Measurements from ENCODE around the gene ADK.
"Not testable (repeated sequence)": the region's sequence is repeated elsewhere in the genome, so short reads cannot be mapped to it uniquely, and the experiment has no call there.

ADK gene

GRCh38 chr10:74150990-74151878, at the start of gene ADK:
Gene ADK (plus strand): TSS chr10:74151221. CDS start chr10:74151279, 58 bp downstream.
- DNase-seq (ENCODE audit: low read depth in 2 of 2) = peak; percentile 100

DNA sequence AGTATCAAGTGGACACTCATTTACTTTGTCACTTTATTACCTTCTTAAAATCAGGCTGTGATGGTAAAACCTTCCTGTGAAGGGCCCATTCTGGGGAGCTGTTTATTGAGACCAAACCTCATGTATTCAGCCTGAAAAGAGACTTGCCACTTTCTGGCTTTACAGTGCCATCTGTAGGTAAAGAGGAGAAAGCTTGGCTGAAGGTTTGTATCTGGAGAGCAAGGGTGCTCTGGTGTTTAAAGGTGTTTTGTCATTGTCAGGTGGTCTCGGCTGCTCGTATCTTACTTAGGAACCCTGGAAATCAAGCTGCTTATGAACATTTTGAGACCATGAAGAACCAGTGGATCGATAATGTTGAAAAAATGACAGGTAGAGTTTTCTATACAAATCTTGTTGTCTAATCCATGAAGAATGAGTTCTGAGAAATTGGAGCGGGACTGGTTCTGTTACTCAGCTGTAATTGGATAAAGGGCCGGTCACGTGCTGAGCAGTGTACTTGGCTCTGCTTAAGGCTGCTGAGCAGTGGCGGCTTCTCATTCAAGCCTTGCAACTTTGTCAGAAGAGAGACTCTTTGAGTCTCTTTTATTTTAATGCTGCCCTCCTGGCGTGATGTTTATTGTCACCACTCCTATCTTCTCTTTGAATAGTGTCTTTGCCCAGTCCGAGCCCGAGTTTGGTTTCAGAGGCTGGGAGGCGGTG, 47.3 kb upstream of the ADK start:
- no peak for DNase-seq (ENCODE audit: low read depth in 2 of 2)

DNA sequence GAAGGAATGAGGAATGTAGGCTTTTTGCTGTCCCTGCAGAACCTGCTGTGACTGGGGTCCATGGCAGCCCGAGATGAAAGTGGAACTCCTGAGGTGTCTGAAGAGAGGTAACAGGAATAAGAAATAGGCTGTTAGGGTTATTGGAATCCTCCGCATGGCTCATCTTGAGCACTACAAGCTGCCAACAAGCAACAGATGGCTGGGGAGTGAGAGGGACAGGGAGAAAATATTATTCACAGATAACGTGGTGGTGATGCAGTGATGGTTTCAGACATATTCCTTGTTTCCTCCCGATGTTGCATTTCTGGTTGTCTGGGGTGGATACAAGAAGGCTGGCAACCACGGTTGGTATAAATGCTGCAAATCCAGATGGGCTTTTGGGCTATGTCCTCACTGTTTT, 46.5 kb upstream of the ADK start:
- DNase-seq (ENCODE audit: low read depth in 2 of 2) = no peak

DNA sequence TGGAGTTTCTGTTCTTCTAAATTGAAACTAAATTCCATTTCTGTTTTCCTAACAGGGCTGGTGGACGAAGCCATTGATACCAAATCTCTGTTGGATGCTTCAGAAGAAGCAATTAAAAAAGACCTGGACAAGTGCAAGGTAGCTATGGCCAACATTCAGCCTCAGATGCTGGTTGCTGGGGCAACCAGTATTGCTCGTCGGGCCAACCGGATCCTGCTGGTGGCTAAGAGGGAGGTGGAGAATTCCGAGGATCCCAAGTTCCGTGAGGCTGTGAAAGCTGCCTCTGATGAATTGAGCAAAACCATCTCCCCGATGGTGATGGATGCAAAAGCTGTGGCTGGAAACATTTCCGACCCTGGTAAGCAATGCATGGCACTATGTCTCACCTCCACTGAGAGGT, 46.0 kb upstream of the ADK start:
- DNase-seq (ENCODE audit: low read depth in 2 of 2) = no peak

DNA sequence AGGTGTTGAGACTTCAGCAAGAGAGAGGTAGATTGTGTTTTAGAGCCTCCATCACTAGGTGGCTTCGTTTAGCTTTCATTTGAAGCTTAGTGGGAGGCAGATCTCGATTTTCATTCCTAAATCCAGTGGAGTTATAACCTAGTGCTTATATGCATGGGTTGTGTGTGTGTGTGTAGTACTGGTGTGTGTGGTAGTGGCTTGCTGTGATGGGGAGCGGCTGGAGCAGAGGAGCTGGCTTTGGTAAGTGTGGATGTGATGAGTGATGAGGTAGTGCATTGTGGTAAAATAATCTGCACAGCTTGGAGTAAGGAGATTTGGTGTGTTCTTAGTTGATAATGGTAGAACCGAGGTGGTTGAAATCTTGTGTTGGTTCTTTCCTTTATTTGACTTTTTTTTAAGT, 43.6 kb upstream of the ADK start:
- DNase-seq (ENCODE audit: low read depth in 2 of 2) = no peak

GRCh38 chr10:74109452-74109851, 41.6 kb upstream of the ADK start:
- DNase-seq (ENCODE audit: low read depth in 2 of 2) = no peak

GRCh38 chr10:74110120-74110519, 40.9 kb upstream of the ADK start:
- no peak for DNase-seq (ENCODE audit: low read depth in 2 of 2)

DNA sequence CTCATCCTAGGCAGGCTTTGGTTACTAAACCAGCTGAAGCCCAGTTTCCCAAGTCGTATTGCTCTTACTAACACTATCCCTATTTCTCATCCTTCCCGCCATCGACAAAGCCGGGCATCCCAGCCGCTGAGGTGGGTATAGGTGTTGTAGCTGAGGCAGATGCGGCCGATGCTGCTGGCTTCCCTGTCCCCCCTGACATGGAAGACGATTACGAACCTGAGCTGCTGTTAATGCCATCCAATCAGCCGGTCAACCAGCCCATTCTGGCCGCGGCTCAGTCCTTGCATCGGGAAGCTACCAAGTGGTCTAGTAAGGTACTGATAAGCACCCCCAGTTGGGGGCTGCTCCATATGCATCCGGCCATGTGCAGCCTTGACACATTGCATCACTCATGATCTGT, 39.2 kb upstream of the ADK start:
- no peak for DNase-seq (ENCODE audit: low read depth in 2 of 2)

- no peak for DNase-seq (ENCODE audit: low read depth in 2 of 2)
These were observed 37.5 kb upstream of the ADK start for GRCh38 chr10:74113546-74113945.

- no peak for DNase-seq (ENCODE audit: low read depth in 2 of 2)
These were observed 37.0 kb upstream of the ADK start for GRCh38 chr10:74114041-74114448.

GRCh38 chr10:74117738-74118137, 33.3 kb upstream of the ADK start:
- no peak for DNase-seq (ENCODE audit: low read depth in 2 of 2)

- no peak for DNase-seq (ENCODE audit: low read depth in 2 of 2)
These were observed 32.2 kb upstream of the ADK start for GRCh38 chr10:74118804-74119203.

DNA sequence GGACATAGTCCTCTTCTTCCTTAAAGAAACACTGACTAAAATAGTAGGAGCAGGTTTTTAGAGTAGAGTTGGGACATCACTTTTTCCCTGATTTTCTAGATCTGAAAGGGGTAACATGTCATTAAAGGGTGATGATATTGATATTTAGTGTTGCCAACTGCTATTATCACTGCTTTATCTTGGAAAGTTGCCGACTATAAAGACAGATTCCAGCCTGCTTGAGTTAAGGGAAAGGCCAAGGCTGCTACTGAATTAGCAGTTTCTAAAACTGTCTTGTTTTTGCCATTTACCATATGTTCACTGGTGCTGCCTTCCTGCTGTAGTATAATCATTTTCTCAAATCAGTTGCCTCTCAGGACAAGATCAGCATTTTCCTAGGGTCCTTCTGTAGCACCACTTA, 30.1 kb upstream of the ADK start:
- DNase-seq (ENCODE audit: low read depth in 2 of 2) = no peak

DNA sequence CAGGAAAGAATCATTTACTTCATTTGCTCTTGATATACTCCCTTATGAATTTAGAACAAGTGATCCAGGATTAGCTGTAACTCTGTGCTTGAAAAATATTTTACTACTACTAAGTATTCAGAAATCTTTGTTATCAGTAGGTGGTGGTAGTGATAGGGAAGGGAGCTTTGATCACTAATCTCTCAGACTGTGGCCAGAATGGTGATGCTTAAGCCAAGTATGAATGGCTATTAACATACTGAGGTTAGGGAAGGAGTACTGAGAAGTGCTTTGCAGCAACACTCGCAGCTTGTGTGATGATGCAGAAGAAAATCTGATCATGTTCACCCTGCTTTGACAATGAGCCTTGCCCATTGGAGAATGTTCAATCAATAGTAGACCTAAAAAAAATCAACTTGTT, 29.7 kb upstream of the ADK start:
- no peak for DNase-seq (ENCODE audit: low read depth in 2 of 2)

DNA sequence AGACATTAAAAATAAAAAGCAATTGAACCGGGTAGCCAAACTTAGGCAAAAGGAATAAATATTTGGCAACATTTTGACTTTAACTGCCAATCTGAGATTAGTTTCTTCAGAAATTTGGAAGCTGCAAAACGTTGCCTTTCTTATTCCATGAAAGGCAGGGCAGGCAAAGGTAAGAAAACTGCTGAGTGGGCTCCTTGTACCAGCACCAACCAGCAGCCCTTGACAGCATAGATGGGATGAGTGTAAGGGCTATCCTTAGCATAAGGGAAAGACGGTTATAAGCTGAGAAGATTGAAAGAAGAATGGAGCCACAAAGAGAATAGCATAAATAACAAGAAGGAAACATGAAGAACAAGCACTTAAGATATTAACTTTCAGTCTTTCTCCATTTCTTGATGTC, 29.0 kb upstream of the ADK start:
- DNase-seq (ENCODE audit: low read depth in 2 of 2) = no peak

DNA sequence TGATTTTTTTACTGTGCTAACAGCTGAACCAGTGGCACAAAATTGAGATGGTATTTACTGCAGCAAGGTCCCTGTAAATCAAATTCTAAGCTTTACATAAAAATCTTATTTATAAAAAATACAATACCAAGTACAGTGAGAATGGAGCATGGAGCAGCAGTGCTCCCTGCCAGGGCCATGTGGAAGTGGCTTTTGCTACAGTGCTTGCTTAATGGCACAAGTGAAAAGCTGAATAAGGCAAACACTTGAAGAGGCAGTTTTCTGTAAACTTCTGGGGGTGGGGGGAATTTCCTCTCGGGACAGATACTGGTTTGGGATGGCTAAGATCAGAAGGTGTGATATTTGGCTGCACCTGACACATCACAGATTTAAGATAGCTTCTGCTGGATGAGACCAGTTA, 27.9 kb upstream of the ADK start:
- DNase-seq (ENCODE audit: low read depth in 2 of 2) = no peak

DNA sequence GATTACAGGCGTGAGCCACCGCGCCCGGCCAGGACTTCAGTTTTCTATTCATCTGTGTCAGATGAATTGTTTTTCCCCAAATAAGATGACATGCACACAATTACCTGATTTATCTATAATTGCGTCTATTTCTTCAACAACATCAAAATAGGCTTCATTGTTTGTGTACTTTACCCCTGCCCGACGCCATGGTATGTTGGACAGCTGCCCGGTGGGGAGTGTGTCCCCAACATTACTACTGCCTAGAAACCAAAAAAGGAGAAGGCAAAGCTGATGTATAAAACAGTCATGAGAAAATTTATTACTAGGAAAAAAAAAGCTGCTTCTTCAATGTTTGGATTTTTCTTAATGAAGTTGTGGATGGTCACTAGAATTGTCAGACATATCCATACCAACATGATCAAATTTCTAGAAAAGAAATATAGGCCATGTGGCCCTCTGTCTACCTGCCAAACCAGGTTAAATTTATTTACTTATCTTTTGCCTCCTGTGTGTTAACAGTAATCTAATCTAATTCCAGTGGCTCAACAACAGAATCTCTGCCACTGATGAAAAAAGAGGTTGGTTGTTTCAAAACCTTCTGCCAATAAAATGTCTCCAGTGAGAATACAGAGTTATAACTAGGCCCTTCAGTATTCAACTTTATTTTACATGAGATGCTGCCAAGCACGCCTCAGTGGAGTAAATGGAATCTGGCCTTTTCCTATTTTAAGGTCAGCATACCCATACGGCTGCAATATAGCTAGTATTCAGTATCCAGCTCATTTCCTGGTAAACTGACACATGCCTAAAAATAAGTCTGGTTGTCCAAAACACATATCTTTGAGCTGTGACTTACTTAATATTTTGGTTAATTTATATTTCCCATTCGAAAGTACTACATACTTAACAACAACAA, 16.8 kb upstream of the ADK start:
- no peak for DNase-seq (ENCODE audit: low read depth in 2 of 2)

DNA sequence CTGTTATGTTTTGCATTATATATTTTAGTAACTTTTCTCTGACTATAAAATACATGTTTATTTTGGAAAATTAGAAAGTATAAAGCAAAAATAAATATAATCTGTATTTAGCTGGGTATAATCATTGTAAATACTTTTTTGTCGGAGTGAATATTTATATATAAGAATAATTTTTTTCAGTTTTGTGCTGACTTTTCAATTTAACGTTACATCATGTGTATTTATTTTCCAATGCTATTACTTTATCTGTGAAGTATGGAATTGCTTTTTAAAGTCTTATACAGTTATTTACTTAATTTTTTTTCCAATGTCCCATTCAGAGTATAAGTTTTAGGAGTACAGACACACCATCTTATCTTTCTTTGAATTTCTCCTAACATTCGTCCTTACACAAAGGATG, 15.6 kb upstream of the ADK start:
- DNase-seq (ENCODE audit: low read depth in 2 of 2) = no peak

DNA sequence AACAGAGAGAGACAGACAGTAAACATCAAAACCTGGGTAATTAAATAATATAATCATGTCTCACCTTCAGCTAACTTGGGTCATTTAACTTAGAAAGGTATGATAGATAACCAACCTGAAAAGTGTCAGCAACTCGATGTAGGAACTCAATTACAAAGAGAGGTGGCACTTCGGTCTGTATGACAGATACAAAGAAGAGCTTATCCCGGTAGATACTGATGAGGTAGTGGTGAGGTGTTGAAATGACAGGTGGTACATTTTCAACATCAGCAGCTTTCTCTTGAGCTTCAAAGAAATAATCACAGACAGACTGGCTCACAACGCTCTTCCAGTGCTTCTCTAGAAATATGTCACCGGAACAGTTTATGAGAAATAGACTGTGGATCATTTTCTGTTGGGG, 13.0 kb upstream of the ADK start:
- no peak for DNase-seq (ENCODE audit: low read depth in 2 of 2)

- DNase-seq (ENCODE audit: low read depth in 2 of 2) = not testable (repeated sequence)
These were observed 12.4 kb upstream of the ADK start for GRCh38 chr10:74138596-74138995.

- no peak for DNase-seq (ENCODE audit: low read depth in 2 of 2)
These were observed 11.0 kb upstream of the ADK start for GRCh38 chr10:74139981-74140380.

DNA sequence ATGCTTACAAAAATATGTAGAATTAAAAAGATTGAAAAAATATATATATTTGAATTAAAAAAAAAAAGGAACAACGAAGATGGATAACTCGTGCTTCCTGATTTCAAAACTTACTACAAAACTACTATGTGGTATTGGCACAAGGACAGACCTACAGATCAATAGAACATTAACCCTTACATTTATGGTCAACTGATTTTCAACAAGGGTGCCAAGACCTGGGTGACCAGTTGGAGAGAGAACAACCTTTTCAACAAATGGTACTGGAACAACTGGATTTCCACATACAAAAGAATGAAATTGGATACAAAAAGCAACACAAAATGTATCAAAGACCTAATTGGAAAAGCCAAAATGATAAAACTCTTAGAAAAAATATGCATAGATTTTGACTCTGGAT, 10.5 kb upstream of the ADK start:
- DNase-seq (ENCODE audit: low read depth in 2 of 2) = no peak

All from stimulated activated CD4-positive, alpha-beta T cell treated with anti-CD3 and anti-CD28 coated beads, Interleukin-4, amount 100 ng/mL, for 48 hours (primary cell).